H9 (cell line): ENCODE measurements around the gene ITPA. TPM values are rescaled to one million over a fixed set of nuclear protein-coding genes. Genes with fewer than 3 reads are reported as not detected.

Experiments used
- DNase-seq: peaks from one replicate; pipeline ENCODE4 v3.0.0-alpha.2; 2017
- H2AFZ ChIP-seq: one replicate; pipeline ENCODE4 v1.6.1; 2013; ENCODE audit warnings: mild to moderate bottlenecking, low read length, control low read depth, moderate library complexity
- H2AK5ac ChIP-seq: 2 replicates; pipeline ENCODE4 v1.6.1; 2013; ENCODE audit warnings: low read length, control low read depth, mixed read lengths; ENCODE audit not compliant: insufficient read length
- H2BK120ac ChIP-seq: one replicate; pipeline ENCODE4 v1.6.1; 2013; ENCODE audit warnings: low read depth, mild to moderate bottlenecking, low read length, control low read depth, inconsistent platforms; ENCODE audit not compliant: poor library complexity, severe bottlenecking
- H2BK12ac ChIP-seq: 2 replicates; pipeline ENCODE4 v1.6.1; 2013; ENCODE audit warnings: low read length, control low read depth, mixed read lengths, low read depth; ENCODE audit not compliant: insufficient read length
- H2BK15ac ChIP-seq: 2 replicates; pipeline ENCODE4 v1.6.1; 2013; ENCODE audit warnings: low read depth, low read length, control low read depth
- H2BK20ac ChIP-seq: one replicate; pipeline ENCODE4 v1.6.1; 2013; ENCODE audit warnings: low read depth, mild to moderate bottlenecking, low read length, control low read depth, inconsistent platforms; ENCODE audit not compliant: poor library complexity, severe bottlenecking
- H2BK5ac ChIP-seq: 2 replicates; pipeline ENCODE4 v1.6.1; 2013; ENCODE audit warnings: low read length, control low read depth, mixed read lengths; ENCODE audit not compliant: insufficient read length
- H3K14ac ChIP-seq: 2 replicates; pipeline ENCODE4 v1.6.1; 2013; ENCODE audit warnings: low read length, control low read depth; ENCODE audit not compliant: insufficient read depth
- H3K18ac ChIP-seq: 2 replicates; pipeline ENCODE4 v1.6.1; 2013; ENCODE audit warnings: low read depth, mild to moderate bottlenecking, mixed read lengths, low read length, control low read depth; ENCODE audit not compliant: insufficient read length
- H3K23ac ChIP-seq: 2 replicates; pipeline ENCODE4 v1.6.1; 2013; ENCODE audit warnings: low read length, control low read depth, mixed read lengths, low read depth; ENCODE audit not compliant: insufficient read length
- H3K23me2 ChIP-seq: 2 replicates; pipeline ENCODE4 v1.6.1; 2013; ENCODE audit warnings: low read depth, mild to moderate bottlenecking, mixed read lengths, low read length, control low read depth; ENCODE audit not compliant: insufficient read length, poor library complexity, severe bottlenecking
- H3K27ac ChIP-seq: 2 replicates; pipeline ENCODE4 v1.5.1; 2013; ENCODE audit warnings: low read length, control low read depth, mixed read lengths, low read depth; ENCODE audit not compliant: insufficient read length
- H3K27me3 ChIP-seq: 2 replicates; pipeline ENCODE4 v1.6.1; 2013; ENCODE audit warnings: low read length, control low read depth, inconsistent platforms; ENCODE audit not compliant: insufficient read depth
- H3K4ac ChIP-seq: 2 replicates; pipeline ENCODE4 v1.6.1; 2013; ENCODE audit warnings: low read depth, mild to moderate bottlenecking, control low read depth, inconsistent platforms, low read length, moderate library complexity
- H3K4me1 ChIP-seq: 2 replicates; pipeline ENCODE4 v1.6.1; 2013; ENCODE audit warnings: low read length, control low read depth, inconsistent platforms; ENCODE audit not compliant: insufficient read depth
- H3K4me2 ChIP-seq: 2 replicates; pipeline ENCODE4 v1.6.1; 2013; ENCODE audit warnings: low read length, control low read depth, mixed read lengths; ENCODE audit not compliant: insufficient read length, insufficient read depth
- H3K56ac ChIP-seq: 2 replicates; pipeline ENCODE4 v1.6.1; 2013; ENCODE audit warnings: low read depth, mild to moderate bottlenecking, mixed read lengths, low read length, control low read depth; ENCODE audit not compliant: insufficient read length
- H3K79me1 ChIP-seq: 2 replicates; pipeline ENCODE4 v1.6.1; 2013; ENCODE audit warnings: low read depth, mild to moderate bottlenecking, moderate library complexity, low read length, control low read depth, inconsistent platforms; ENCODE audit not compliant: insufficient read depth, poor library complexity, severe bottlenecking
- H3K79me2 ChIP-seq: 2 replicates; pipeline ENCODE4 v1.6.1; 2013; ENCODE audit warnings: low read length, control low read depth, inconsistent platforms; ENCODE audit not compliant: insufficient read depth
- H3K9ac ChIP-seq: 2 replicates; pipeline ENCODE4 v1.6.1; 2013; ENCODE audit warnings: low read length, control low read depth, mixed read lengths; ENCODE audit not compliant: insufficient read length; ENCODE audit errors: extremely low read depth
- H3K9me3 ChIP-seq: one replicate; pipeline ENCODE4 v1.6.1; 2013; ENCODE audit warnings: low read depth, low read length, inconsistent platforms; ENCODE audit not compliant: control insufficient read depth
- H3T11ph ChIP-seq: one replicate; pipeline ENCODE4 v1.6.1; 2013; ENCODE audit warnings: mild to moderate bottlenecking, low read length, control low read depth, inconsistent platforms
- H4K20me1 ChIP-seq: one replicate; pipeline ENCODE4 v1.6.1; 2013; ENCODE audit not compliant: control insufficient read depth, insufficient read length, insufficient read depth
- H4K5ac ChIP-seq: 2 replicates; pipeline ENCODE4 v1.6.1; 2013; ENCODE audit warnings: low read depth, mild to moderate bottlenecking, mixed read lengths, low read length, control low read depth; ENCODE audit not compliant: insufficient read length
- H4K8ac ChIP-seq: replicated peaks from 2 replicates; pipeline ENCODE4 v1.6.1; 2013; ENCODE audit warnings: low read length, control low read depth, mixed read lengths, low read depth; ENCODE audit not compliant: insufficient read length
- H4K91ac ChIP-seq: 2 replicates; pipeline ENCODE4 v1.6.1; 2013; ENCODE audit warnings: low read depth, mild to moderate bottlenecking, moderate library complexity, mixed read lengths, low read length, control low read depth; ENCODE audit not compliant: insufficient read length
- H3K27ac Mint-ChIP-seq, 3 experiments: 2 replicates in 2 of 3; 3 replicates in 1 of 3; pipeline ENCODE4 v1.8.0; 2020 to 2021; ENCODE audit warnings: mixed read lengths in 3 of 3, mild to moderate bottlenecking in 1 of 3, moderate library complexity in 1 of 3
- H3K27me3 Mint-ChIP-seq: 2 replicates; pipeline ENCODE4 v1.8.0; 2021; ENCODE audit warnings: low read depth, mild to moderate bottlenecking, moderate library complexity, mixed read lengths
- H3K36me3 Mint-ChIP-seq, 3 experiments: 2 replicates in 2 of 3; 3 replicates in 1 of 3; pipeline ENCODE4 v1.8.0; 2020 to 2021; ENCODE audit warnings: low read depth in 3 of 3, mixed read lengths in 3 of 3; ENCODE audit not compliant: insufficient read depth in 1 of 3
- H3K4me1 Mint-ChIP-seq, 2 experiments: 2 replicates each; pipeline ENCODE4 v1.8.0; 2020; ENCODE audit warnings: mixed read lengths in 2 of 2
- H3K4me3 Mint-ChIP-seq, 2 experiments: 2 replicates in 1 of 2; 3 replicates in 1 of 2; pipeline ENCODE4 v1.8.0; 2020 to 2021; ENCODE audit warnings: mild to moderate bottlenecking in 2 of 2, mixed read lengths in 2 of 2, moderate library complexity in 1 of 2
- H3K9me3 Mint-ChIP-seq, 2 experiments: 2 replicates in 1 of 2; 3 replicates in 1 of 2; pipeline ENCODE4 v1.8.0; 2020; ENCODE audit warnings: mild to moderate bottlenecking in 2 of 2, mixed read lengths in 2 of 2, moderate library complexity in 1 of 2
- CTCF ChIP-seq: fragments of 200-600 bp; sonication (generic); conservative IDR thresholded peaks from 3 replicates; pipeline ENCODE4 v1.8.0; 2021; ENCODE audit warnings: antibody characterized with exemption, mild to moderate bottlenecking
- WGBS: extraction: QIAGEN DNeasy Blood & Tissue Kit; methylation state at CpG from one replicate; pipeline ENCODE4 v1.1.7; 2013; ENCODE audit warnings: missing lambda C conversion rate, low lambda C conversion rate, mixed read lengths; ENCODE audit not compliant: insufficient read length; ENCODE audit errors: extremely low coverage; 5-methylcytosine and 5-hydroxymethylcytosine counted together
- total RNA-seq: library from RNA; stranded (reverse); gene quantifications from 2 replicates; pipeline ENCODE4 v1.2.1, GENCODE V29; 2021

Gene ITPA
- total RNA-seq, 1 experiment from 2014 or later, result 74.5 TPM

- H3K9ac ChIP-seq, result no peak overlapping the region
- peaks cover 11% of the 10 kb centered on the region for H3K23me2 ChIP-seq
- peaks cover 0 to 27% (median 0%) of the 10 kb centered on the region in 3 experiments; a peak in 3 of 7 replicates for H3K36me3 Mint-ChIP-seq
- no peak overlapping the region for H3K23ac ChIP-seq
- H4K20me1 ChIP-seq, result no peaks in the 10 kb centered on the region
- no peak overlapping the region for H3K4ac ChIP-seq
- H3K4me1 Mint-ChIP-seq, result peaks cover 0 to 14% of the 10 kb centered on the region in 2 experiments; a peak in 2 of 4 replicates
- H3K9me3 ChIP-seq, result no peaks in the 10 kb centered on the region
- H3K4me3 Mint-ChIP-seq, result no peak overlapping the region
- no peak overlapping the region for H3K56ac ChIP-seq
- H3K27ac Mint-ChIP-seq, result no peak overlapping the region
- H2BK5ac ChIP-seq, result no peak overlapping the region
- no peaks in the 10 kb centered on the region for H3K79me1 ChIP-seq
- H3K27me3 ChIP-seq, result peaks cover 11% of the 10 kb centered on the region; the same call in 1 of the 2 replicates
- H3K4me2 ChIP-seq, result no peak overlapping the region
- DNase-seq, result no peak
- H4K5ac ChIP-seq, result no peak overlapping the region
- WGBS, result no CpG with 5 or more reads among the region's 25 CpGs
- no peak overlapping the region for H3K14ac ChIP-seq
- H2BK20ac ChIP-seq, result no peak overlapping the region
- no peak overlapping the region for H2BK12ac ChIP-seq
- H2BK120ac ChIP-seq, result no peak overlapping the region
- no peak for TF ChIP-seq CTCF
- no peak overlapping the region for H3K18ac ChIP-seq
- H2AFZ ChIP-seq, result no peak overlapping the region
- H3K27ac ChIP-seq, result no peak overlapping the region
- H2AK5ac ChIP-seq, result no peak overlapping the region
- no peak overlapping the region for H2BK15ac ChIP-seq
- H3K79me2 ChIP-seq, result no peaks in the 10 kb centered on the region
- no peak overlapping the region for H3T11ph ChIP-seq
- H4K91ac ChIP-seq, result no peak overlapping the region
- H4K8ac ChIP-seq, result no peak overlapping the region
- H3K9me3 Mint-ChIP-seq, result no peaks in the 10 kb centered on the region; a peak in 1 of 5 replicates
- H3K4me1 ChIP-seq, result no peaks in the 10 kb centered on the region
- peaks cover 32% of the 10 kb centered on the region for H3K27me3 Mint-ChIP-seq
Measured at GRCh38 chr20:3233991-3234498, 24.7 kb downstream of the ITPA start.
